GM21717 (cell line): ENCODE results near the gene TM4SF5.

Experiments used
- ATAC-seq: cut with Tn5 transposase; IDR thresholded peaks from one replicate; pipeline ENCODE4 v1.9.1; 2021; ENCODE audit warnings: mild to moderate bottlenecking, moderate library complexity; ENCODE audit not compliant: unreplicated experiment

Gene TM4SF5

GRCh38 chr17:4744999-4745969 lies 26.4 kb upstream of the TM4SF5 start:
- ATAC-seq: no peak

- no peak for ATAC-seq
These were observed 23.8 kb upstream of the TM4SF5 start for GRCh38 chr17:4747847-4748246.

GRCh38 chr17:4748686-4749085 lies 23.0 kb upstream of the TM4SF5 start:
- no peak for ATAC-seq

DNA sequence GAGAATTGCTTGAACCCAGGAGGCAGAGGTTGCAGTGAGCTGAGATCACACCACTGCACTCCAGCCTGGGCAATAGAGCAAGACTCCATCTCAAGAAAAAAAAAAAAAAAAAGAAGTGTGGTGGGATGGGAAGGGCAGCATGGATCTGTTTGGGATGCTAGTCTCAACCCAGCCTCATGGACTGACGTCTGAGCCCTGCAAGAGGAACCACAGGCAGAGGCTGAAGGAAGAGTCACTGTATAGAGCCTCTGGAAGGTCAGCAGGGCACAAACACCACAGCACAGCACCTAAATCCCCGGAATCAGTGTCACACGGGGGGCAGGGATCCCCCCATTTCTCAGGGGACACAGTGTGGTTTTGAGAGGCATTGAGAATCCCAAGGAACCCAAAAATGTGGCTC lies 21.1 kb upstream of the TM4SF5 start:
- ATAC-seq: no peak

- ATAC-seq: no peak
These were observed 19.8 kb upstream of the TM4SF5 start for GRCh38 chr17:4751932-4752331.

- no peak for ATAC-seq
These were observed 18.3 kb upstream of the TM4SF5 start for GRCh38 chr17:4753392-4753791.

GRCh38 chr17:4759776-4760236 lies 11.9 kb upstream of the TM4SF5 start:
- no peak for ATAC-seq

- ATAC-seq: no peak
These were observed 7.1 kb upstream of the TM4SF5 start for GRCh38 chr17:4764595-4764994.

- no peak for ATAC-seq
These were observed 5.5 kb upstream of the TM4SF5 start for GRCh38 chr17:4766201-4766600.

- no peak for ATAC-seq
These were observed 5.0 kb upstream of the TM4SF5 start for GRCh38 chr17:4766723-4767122.

GRCh38 chr17:4768298-4768697 lies 3.4 kb upstream of the TM4SF5 start:
- no peak for ATAC-seq

DNA sequence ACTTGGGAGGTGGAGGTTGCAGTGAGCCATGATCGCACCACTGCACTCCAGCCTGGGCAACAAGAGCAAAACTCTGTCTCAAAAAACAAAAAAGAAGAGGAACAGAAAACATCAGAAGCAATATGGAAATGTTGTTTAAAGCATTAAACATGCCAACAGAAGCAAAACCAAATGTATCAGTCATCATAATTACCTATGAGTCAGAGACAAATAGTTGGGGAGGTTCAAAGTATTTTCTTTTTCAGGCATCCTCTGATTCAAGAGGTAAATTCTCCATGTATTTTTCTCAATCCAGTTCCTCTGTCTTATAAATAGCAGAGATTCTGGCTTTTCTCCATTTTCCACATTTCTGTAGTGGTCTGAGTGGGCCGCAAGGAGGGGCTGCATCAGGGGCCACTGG lies 2.1 kb upstream of the TM4SF5 start:
- ATAC-seq: no peak

- no peak for ATAC-seq
These were observed 538 bp downstream of the TM4SF5 start for GRCh38 chr17:4772235-4772613.

DNA sequence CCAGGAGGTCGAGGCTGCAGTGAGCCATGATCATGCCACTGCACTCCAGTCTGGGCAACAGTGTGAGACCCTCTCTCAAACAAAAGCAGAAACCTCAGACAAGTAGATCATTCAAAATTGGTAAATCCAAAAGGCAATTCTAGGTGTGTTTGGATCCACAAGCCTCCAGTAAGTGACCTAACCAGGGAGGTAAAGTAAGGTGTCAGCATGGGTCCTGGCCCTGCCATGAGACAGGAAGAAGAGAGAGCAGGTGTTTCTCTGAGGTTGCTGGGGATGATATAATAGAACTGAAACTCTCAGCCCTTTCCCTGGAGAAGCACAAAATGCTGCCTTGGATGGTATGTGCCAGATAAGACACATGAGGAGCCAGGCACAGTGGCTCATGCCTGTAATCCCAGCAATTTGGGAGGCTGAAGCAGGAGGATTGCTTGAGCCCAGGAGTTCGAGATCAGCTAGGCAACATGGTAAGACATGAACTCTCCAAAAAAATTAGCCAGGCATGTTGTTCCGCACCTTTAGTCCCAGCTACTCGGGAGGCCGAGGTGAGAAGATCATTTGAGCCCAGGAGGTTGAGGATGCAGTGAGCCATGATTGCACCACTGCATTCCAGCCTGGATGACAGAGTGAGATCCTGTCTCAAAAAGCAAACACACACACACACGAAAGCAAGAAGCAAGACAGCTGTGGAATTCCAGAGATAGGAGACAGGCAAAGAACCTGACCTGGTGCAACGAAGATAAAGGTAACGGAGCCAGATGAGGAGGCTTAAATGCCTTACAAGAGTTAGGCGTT lies 6.5 kb downstream of the TM4SF5 start:
- ATAC-seq: no peak

GRCh38 chr17:4780325-4780955 lies 8.8 kb downstream of the TM4SF5 start:
- ATAC-seq: no peak

DNA sequence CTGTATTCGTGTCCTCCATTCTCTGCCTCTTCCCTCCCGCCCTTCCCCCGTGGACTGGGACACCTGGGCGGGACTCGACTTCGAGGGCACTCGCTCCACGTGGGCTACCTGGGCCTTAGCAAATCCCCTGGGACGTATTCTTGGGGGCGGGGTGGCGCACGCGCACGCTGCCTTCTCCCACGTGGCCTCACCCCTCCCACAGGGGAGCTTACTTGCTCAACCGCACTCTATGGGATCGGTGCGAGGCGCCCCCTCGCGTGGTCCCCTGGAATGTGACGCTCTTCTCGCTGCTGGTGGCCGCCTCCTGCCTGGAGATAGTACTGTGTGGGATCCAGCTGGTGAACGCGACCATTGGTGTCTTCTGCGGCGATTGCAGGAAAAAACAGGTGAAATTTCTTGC lies 11.0 kb downstream of the TM4SF5 start:
- no peak for ATAC-seq

GRCh38 chr17:4785311-4786105 lies 13.8 kb downstream of the TM4SF5 start:
- no peak for ATAC-seq

GRCh38 chr17:4786106-4786511 lies 14.4 kb downstream of the TM4SF5 start, which contains the start of gene VMO1:
Gene VMO1, minus strand, starts transcription at chr17:4786364. Its CDS starts 12 bp downstream, at chr17:4786352.
- ATAC-seq: no peak

- ATAC-seq: no peak
These were observed 14.8 kb downstream of the TM4SF5 start for GRCh38 chr17:4786516-4786915.

- ATAC-seq: no peak
These were observed 16.6 kb downstream of the TM4SF5 start for GRCh38 chr17:4788159-4788806.
